HCT116 (cell line): ENCODE results near the gene CCNL1.
A peak's percentile ranks its signal among the peaks of the same experiment; 100 is the strongest.

ENCODE experiments used
- ATF3 ChIP-seq: IDR thresholded peaks from 2 replicates; pipeline ENCODE4 v1.6.1; 2012
- CEBPB ChIP-seq: IDR thresholded peaks from 2 replicates; pipeline ENCODE4 v1.6.1; 2012; ENCODE audit warnings: low read depth
- CTCF ChIP-seq, 3 experiments: fragments of 200-600 bp in 1 of 3; sonication (generic) in 1 of 3; IDR thresholded peaks in 2 of 3; conservative IDR thresholded peaks in 1 of 3; 2 replicates each; pipeline ENCODE4 v1.5.1; 2012 to 2017; ENCODE audit warnings: low read depth in 2 of 3, low read length in 2 of 3, antibody characterized with exemption in 1 of 3, borderline replicate concordance in 1 of 3, control low read depth in 1 of 3, mild to moderate bottlenecking in 1 of 3, mixed read lengths in 1 of 3, mixed run types in 1 of 3, moderate library complexity in 1 of 3; ENCODE audit not compliant: insufficient read depth in 1 of 3
- POLR2A ChIP-seq: IDR thresholded peaks from 2 replicates; pipeline ENCODE4 v1.7.0; 2011; ENCODE audit warnings: borderline replicate concordance; ENCODE audit not compliant: insufficient read depth, insufficient read length; ENCODE audit errors: extremely low read depth
- POLR2AphosphoS5 ChIP-seq: IDR thresholded peaks from 2 replicates; pipeline ENCODE4 v1.6.1; 2011; ENCODE audit warnings: mild to moderate bottlenecking, low read depth, low read length, moderate library complexity
- ZNF274 ChIP-seq: fragments of 200-500 bp; sonication (Bioruptor generic); IDR thresholded peaks from 2 replicates; pipeline ENCODE4 v1.6.1; 2014; ENCODE audit warnings: mild to moderate bottlenecking, low read depth, low read length, inconsistent platforms

- no peak for TF ChIP-seq POLR2AphosphoS5
- TF ChIP-seq ATF3 = no peak
- peak; percentile 4 to 57 (median 42); a peak in 4 of 6 replicates for TF ChIP-seq CTCF (IDR thresholded peaks at IDR 0.05 in 2 of 3, conservative IDR thresholded peaks at IDR 0.05 in 1 of 3; ENCODE audit: borderline replicate concordance in 1 of 3, insufficient read depth in 1 of 3, low read depth in 2 of 3, low read length in 2 of 3)
- no peak for TF ChIP-seq CEBPB
- TF ChIP-seq ZNF274 = no peak
- no peak for TF ChIP-seq POLR2A
These were observed 46.0 kb downstream of the CCNL1 start for GRCh38 chr3:157113832-157114505.
